HL-60/S4 treated with retinoic acid at 250 ng/mL for 4 days and 3 days (cell line): ENCODE data around the gene SYNPO2.
"Not testable (repeated sequence)": the region's sequence is repeated elsewhere in the genome, so short reads cannot be mapped to it uniquely, and the experiment has no call there.

Source experiments
- in situ Hi-C: fragments of 300-500 bp; cut with MboI; formaldehyde crosslinking; loops from 2 replicates; pipeline ENCODE4 v1.7.0; 2022; ENCODE audit warnings: low sequenced_read_pairs

The SYNPO2 gene

DNA sequence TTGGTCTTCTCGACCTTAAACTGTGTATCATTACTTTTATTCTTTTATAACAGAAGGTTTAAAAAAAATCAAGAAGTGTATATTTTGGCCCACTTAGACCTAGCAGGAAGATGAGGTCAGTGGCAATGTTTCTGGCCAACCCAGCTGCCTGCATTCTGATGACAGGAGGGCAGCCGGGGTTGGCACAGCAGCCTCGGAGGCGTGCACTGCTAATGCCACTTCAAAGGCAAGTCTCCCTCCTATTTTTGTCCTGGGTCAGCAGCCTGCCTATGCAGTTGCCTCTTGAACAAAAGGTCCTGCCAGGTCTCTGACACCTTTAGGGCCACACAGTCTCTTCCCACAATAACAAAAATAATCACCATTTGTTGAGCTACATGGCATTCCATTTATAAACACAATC lies 157.6 kb downstream of the SYNPO2 start:
- in situ Hi-C loops: loop anchor here (25.0 kb wide), 1 partner anchor 241 kb away; no protein-coding TSS in a partner anchor

DNA sequence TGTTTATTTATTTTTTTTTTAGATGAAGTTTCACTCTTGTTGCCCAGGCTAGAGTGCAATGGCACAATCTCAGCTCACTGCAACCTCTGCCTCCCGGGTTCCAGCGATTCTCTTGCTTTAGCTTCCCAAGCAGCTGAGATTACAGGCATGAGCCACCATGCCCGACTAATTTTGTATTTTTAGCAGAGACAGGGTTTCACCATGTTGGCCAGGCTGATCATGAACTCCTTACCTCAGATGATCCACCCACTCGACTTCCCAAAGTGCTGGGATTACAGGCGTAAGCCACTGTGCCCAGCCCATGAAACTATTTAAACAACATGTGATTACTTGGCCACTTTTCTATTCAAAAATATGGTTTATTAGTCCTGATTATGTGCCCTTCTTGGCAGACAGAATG lies 158.4 kb downstream of the SYNPO2 start:
- in situ Hi-C loops: loop anchor here (25.0 kb wide), 1 partner anchor 240 kb away; no protein-coding TSS in a partner anchor

DNA sequence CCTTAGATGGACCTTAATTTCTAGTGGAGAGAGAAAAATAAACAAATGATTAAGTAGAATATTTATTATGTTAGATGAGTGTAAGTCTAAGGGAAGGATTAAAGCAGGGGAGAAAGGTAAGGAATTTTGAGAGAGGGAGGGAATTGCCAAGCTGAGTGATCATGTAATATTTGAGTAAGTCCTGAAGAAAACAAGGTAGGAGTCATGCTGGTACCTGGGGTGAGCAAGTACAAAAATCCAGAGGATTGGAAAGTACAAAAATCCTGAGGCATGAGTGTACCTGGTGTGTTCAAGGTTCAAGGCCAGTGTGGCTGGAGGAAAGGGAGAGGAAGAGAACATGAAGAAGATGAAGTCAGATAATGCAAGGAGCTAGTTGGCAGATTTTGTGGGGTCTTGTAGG lies 159.8 kb downstream of the SYNPO2 start:
- in situ Hi-C loops: loop anchor here (25.0 kb wide), 1 partner anchor 239 kb away; no protein-coding TSS in a partner anchor

DNA sequence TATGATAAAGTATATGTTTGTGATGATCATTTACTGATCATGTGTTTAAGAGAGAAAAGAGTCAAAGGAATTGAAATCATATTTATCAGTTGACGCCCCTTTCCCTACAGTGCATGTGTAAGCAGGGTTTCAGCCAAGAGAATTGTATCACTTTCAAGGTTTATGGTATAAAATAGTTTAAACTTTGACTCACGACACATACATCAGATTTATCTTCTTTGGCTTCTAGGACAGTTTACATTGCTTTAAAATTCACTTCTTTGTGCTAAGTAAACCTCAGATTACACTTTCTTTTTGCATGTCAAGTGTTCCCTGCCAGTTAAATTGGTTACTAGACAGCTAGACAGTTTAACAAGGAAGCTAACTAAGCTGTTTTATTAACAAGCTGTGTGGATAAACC lies 160.7 kb downstream of the SYNPO2 start:
- in situ Hi-C loops: loop anchor here (25.0 kb wide), 1 partner anchor 238 kb away; no protein-coding TSS in a partner anchor

DNA sequence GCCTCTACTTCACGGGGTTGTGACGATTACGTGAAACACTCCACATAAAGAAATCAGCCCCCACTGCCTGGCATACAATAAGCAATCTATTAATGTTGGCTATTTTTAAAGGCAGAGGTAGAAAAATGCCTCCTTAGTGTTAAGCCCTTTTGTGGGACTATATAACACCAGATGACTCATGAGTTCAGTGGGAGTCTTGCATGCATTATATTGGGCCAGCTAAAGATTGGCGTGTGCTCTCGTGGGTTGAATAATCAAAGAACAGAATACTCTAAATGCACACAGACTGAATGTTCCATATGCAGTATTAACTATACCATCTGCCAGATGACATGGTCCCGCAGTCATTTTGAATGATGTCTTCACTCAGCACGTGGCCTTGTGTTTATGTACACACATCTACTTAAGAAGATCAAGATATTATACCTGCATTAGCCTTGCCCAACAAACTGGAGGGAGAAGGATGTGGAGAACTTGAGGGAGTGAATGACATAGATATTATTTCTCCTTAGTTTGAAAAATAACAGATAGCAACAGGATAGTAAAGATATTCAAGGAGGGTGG lies 162.0 kb downstream of the SYNPO2 start:
- in situ Hi-C loops: no loop called here

DNA sequence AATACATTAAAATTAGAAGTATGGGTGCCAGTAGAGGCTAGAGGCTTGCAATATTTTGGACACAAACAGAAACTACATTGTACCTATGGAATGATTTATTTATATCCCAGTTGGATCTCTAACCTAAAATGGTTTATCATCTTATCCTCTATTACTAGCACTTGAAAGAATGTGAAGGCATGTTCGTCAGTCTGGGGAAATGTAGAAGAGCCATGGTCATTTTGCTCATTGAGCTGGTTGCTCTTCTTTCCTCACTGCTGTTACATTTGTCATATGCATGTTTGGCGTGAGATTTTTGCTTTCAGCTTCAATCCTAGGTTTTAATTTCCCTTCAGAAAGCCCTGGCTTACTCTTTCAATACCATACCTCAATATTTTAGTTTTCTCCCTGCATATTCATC lies 164.6 kb downstream of the SYNPO2 start:
- in situ Hi-C loops: no loop called here

DNA sequence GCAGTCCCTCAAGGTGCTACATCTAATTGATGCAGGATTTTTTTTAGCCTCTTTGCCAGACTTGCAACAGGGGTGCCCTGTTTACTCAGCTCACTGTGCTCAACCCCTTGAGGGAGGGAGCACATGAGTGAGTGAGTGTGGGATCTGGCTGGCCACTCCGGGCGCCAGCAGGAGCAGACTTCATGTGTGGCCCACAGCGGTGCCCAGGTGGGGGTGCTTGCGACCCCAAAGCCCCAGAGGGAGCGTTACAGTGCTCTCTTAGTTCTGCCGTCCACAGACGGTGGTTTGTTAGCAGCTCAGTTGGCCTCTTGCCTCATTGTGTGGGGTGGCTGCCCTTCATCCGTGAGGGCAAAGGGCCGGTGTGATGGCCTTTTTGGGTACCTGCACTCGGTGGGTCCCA lies 165.3 kb downstream of the SYNPO2 start:
- in situ Hi-C loops: no loop called here

DNA sequence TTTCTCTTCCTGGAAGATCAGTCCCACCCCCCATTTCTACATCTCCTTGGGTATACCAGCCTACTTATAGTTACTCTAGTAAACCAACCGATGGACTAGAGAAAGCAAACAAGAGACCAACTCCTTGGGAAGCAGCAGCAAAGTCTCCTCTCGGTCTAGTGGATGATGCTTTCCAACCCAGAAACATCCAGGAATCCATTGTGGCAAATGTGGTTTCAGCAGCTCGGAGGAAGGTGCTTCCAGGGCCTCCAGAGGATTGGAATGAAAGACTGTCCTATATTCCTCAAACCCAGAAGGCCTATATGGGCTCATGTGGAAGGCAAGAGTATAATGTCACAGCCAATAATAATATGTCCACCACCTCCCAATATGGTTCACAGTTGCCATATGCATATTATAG lies 168.8 kb downstream of the SYNPO2 start:
- in situ Hi-C loops: no loop called here

DNA sequence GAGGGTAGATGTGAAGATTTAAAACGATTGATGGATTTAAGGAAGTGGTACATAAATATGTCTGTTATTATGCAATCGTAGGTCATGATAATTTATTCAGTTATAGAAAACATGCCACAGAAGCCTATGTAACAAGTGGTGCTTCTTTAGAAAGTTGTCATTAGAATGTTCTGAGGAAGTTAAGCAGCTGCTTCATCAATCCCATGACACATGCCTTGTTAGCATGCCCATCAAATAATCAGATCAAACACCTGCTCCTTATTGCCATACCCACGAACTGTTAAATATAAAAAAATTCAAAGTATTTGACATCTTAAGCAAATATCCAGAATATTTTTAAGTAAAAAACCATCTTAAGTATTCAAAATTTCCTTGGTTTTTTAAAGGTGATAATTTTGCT lies 170.6 kb downstream of the SYNPO2 start:
- in situ Hi-C loops: no loop called here

DNA sequence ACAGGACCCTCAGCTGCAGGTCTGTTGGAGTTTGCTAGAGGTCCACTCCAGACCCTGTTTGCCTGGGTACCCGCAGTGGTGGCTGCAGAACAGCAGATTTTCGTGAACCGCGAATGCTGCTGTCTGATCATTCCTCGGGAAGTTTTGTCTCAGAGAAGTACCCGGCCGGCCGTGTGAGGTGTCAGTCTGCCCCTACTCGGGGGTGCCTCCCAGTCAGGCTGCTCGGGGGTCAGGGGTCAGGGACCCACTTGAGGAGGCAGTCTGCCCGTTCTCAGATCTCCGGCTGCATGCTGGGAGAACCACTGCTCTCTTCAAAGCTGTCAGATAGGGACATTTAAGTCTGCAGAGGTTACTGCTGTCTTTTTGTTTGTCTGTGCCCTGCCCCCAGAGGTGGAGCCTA lies 178.5 kb downstream of the SYNPO2 start:
- in situ Hi-C loops: not testable (repeated sequence)

DNA sequence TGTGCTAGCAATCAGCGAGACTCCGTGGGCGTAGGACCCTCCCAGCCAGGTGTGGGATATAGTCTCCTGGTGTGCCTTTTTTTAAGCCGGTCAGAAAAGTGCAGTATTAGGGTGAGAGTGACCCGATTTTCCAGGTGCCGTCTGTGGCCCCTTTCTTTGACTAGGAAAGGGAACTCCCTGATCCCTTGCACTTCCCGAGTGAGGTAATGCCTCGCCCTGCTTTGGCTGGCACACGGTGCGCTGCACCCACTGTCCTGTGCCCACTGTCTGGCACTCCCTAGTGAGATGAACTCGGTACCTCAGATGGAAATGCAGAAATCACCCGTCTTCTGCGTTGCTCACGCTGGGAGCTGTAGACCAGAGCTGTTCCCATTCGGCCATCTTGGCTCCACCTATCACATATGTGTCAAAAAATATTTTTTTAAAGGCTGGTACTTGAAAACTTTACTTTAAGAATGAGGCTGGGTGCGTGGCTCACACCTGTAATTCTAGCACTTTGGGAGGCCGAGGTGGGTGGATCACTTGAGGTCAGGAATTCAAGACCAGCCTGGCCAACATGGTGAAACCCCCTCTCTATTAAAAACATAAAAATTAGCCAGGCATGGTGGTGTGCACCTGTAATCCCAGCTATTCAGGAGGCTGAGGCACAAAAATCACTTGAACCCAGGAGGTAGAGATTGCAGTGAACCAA lies 179.2 kb downstream of the SYNPO2 start:
- in situ Hi-C loops: not testable (repeated sequence)

DNA sequence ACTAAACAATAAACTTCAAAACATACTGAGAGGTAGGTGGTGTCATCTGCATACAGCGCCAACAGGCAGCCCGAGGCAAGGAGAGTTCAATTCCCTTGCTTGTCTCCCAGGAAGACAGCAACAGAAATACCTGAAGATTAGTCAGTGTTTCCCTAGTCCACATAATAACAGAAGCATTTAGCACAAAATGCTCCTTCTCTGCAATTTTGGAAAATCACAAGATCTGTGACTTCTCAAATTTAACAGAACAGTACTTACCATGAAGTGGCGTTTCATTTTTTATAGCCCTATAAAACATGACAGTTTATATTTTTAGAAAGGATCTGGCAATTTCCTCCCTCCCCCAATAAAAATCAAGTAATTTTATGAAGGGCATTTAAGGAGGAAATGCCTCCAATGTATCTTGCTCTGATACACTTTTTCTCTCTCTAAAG lies 179.9 kb downstream of the SYNPO2 start:
- in situ Hi-C loops: no loop called here

DNA sequence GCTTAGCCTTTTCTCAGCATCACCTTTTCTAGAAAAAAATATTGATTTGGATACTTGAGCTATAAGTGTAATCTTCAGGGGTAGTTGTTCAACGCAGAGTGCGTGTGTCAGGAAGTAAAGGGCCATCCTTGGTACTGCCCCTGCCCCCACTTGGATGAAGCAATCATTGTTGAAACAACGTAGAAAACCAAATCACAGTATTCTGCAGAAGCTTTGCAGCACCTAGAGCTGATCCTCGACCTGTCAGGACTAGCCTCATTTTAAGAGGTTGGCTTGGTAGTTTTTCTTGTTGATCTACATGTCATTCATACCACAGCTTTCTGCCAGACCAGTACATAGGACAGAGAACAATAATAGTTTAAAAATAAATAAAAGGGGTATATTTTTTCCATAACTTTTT lies 181.6 kb downstream of the SYNPO2 start:
- in situ Hi-C loops: no loop called here

DNA sequence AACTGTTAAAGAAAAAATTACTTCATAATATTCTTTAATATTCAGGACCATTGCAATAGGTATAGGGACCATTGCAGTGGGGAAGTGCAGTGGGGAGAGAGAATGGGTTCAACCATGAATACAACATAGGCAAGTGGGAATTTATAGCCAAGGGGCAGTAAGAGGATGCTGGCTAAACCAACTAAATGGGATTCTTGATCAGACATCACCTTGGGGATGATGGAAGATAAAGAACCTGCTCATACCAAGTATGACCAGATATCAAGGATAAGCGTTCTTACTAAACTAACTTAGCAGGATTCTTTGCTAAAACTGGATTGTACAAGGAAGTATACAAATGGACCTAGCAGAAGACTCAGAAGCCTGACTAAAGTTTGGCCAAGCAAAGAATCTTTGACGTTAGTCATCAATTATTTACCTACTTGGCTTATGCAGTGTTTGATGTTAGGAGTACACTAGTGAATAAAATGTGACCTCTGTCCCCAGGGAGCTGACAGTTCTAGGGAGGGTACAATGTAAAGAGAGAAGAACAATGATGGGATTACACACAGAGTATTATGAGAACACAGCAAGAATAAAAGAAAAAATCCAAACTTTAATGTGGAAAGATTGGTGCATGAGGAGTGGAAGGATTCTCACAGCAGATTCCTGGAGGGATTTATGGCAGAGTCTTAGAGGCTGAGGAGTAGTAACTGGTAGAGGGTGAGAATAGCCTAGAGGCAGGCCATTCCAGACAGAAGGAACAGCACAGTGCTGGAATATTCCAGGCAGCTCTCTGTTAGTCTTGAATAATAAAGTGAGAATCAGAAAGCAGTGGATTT lies 192.3 kb downstream of the SYNPO2 start:
- in situ Hi-C loops: no loop called here

DNA sequence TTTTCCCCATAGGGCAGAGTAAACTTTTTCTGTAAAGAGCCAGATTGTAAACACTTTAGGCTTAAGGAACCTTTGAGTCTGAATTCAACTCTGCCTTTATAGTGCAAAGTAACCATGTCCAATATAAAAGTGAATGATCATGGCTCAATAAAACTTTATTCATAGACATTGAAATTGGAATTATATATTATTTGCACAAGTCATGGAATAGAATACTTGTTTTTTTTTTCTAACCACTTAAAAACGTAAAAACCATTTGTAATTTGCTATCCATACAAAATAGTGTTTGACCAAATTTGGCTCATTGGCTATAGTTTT lies 192.8 kb downstream of the SYNPO2 start:
- in situ Hi-C loops: no loop called here

DNA sequence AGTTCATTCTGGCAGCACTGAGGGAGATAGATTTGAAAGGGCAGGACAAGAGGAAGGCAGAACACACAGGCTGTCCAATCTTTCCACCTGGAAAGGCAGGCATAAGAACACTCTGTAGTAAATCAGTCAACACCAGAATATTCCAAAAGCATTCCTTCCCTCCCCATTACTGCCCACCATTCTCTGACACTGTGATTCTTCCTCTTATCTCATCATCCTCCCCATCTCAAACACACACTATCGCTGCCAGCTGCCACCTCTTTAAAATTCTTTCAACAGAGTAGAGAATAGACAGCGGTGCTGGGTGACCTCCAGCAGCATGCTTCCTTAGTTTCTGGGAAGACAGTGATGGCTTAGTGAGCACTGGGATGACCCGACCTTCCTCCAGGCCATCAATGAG lies 193.3 kb downstream of the SYNPO2 start:
- in situ Hi-C loops: no loop called here

DNA sequence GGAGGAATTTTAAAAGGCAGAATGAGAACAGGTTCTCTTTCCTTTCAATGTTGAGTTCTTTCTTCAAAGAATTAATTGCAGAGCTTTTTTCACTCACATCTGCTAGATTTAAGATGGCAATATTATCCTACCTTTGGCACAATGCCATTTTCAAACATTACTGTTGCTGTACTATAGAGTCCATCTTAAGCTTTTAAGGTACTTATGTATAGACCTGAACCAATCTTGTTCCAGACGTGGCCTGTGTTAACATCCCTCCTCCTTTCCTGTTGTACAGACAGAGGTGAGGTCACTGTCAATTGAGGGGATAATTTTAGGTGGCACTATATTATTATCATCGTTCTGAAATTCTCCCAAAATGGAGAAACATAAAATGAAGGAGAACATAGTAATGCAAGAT lies 194.0 kb downstream of the SYNPO2 start:
- in situ Hi-C loops: no loop called here

DNA sequence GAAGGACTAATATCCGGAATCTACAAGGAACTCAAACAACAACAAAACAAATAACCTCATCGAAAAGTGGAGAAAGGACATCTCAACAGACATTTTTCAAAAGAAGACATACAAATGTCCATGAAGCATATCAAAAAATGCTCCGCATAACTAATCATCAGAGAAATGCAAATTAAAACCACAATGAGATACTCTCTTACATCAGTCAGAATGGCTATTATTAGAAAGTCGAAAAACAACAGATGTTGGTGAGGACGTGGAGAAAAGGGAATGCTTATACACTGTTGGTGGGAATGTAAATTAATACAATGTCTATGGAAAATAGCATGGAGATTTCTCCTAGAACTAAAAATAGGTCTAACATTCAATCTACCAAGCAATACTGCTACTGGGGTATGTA lies 195.9 kb downstream of the SYNPO2 start:
- in situ Hi-C loops: no loop called here

DNA sequence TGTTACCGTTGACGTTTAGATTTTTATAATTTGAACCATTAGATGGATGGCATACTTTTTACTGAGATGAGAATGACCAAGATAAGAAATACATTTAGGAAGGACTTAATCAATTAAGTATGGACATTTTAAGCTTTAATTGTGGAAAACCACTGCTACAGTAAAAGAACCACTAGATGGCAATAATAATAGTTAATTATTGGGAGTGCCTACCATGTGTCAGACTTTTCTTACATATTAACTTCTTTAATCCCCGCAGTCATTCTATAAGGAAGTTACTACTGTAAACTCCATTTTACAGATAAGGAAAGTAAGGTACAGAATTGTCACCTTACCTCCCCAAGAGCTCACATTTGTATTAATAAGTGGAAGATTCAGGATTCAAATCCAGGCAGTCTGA lies 198.5 kb downstream of the SYNPO2 start:
- in situ Hi-C loops: no loop called here

DNA sequence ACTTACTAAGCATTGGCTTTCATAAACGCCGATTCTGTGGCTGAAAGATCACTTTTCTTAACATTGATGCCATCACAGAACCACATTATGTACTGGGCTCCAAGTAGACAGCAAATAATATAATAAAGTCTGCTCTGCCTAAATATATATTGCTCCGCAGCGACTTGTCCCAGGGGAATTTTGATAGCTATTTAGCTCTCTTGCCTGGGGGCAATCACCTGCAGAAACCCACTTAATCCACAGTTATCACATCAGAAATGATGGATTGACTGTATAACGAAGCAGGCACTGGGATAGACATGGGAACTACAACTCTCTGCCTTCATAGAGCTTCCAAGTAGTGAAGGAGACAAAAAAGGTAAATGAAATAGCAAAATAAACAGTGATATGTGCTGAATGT lies 199.0 kb downstream of the SYNPO2 start:
- in situ Hi-C loops: no loop called here

DNA sequence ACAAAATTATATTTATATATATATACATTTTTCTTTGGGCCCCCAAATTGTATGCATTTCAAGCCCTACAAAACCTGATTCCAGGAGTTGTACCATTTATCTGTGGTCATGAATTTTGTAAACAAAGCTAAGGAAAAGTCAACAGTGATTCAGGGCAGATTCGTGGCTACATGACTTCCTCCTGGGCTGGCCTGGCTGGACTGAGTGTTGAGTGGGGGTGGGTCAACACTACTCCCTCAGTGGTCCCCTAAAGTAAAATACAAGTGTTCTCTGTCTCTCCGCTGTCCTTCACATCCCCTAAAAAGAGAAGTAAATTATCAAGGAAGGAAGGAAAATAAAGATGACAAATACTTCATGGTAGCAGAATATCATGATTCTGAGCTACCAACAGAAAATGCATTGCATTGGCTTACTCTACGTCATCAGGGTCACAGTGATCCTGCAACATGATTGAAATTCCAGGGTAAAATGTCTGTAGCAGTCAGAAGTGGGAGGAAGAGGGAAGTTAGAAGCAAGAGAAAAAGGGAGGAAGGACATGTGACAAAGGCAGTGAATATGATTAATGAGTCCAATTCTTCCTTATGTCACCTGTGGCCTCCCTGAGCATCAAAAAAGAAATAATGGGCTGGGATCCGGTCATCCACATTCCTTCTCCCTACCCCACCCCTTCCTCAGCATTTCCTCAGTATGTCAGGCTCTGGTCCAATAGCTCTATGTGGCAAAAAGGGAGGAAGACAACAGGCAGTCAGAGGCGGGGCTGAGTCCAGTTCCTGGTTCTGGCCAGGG lies 204.6 kb downstream of the SYNPO2 start:
- in situ Hi-C loops: no loop called here
